ENCODE data around the gene RUNX2.
A peak's percentile ranks its signal among the peaks of the same experiment; 100 is the strongest.

RUNX2 gene

DNA sequence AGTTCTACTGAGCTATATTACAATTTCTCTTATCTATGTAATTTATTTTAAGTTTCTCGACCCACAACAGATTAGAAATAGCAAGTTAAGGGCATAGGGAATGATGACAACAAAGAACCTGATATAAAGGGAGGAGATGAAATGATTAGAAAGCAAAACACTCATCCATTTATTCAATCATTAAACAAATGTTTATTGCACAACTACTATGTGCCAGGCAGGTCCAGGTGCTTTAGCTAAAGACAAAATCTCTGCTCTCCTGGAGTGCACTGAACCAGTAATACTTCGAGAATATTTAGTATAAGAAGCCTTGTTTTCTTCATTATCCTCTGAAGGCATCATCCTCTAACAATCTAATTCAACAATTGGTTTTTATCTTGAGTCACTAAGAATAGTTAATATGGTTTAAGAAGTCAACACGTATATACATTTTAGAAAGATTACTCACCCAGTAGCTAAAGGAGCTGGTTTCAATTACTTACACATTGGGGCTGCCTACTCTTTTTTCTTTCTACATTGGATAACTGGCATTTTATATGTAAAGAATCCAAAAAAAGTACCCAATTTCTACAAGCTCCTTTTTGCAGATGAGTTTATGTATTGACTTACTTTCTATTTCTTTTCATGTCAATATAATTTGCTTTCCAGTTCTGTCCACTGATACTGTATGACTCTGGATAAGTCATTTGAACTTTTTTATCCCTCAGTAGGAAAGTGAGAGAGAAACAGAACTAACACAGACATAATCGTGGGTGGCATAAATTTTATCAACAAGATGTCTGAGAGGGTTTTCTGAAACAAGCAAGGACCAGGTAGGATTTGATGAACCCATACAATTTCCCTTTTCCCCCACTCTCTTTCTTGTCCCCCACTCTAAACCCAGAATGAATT, 375.0 kb downstream of the RUNX2 start:
- FAIRE-seq (no peak), DNase-seq (ENCODE audit: insufficient read length) (no peak)
- TF ChIP-seq POLR2A (IDR thresholded peaks at IDR 0.05; ENCODE audit: low read depth, low read length) (no peak), POLR2AphosphoS5 (IDR thresholded peaks at IDR 0.05; ENCODE audit: low read depth, low read length) (no peak), TAF1 (IDR thresholded peaks at IDR 0.05; ENCODE audit: borderline replicate concordance, low read depth, low read length) (no peak)

DNA sequence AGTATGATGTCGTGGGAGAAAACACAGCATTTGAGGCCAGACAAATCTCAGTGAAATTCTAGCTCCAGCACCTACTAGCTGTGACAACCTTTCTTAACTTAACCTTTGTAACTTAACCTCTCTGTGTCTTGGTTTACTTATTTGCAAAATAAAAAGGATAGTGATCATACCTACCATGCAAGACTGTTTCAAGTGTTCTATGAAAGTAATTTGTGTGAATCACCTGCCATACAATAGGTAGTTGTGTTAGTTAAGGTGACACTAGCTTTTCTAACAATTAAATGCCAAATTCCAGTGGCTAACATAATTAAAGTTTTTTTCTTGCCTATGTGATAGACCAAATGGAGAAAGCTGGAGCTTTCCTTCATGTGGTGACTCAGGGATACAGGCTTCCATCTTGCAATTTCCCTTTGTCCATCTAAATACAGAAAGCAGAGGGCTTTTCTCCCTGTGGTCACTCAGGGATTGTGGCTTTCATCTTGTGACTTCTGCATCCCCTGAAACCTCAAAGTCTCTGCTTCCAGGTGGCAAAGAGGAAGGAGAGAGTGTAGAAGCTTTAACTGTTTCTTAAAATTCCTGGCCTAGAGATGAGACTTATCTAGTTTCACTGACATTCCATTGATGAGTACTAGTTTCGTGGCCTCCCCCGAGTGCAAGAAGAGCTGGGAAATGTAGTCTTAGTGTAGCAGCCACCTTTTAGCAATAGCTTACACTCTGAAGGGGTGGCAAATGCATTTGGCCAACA, 376.1 kb downstream of the RUNX2 start:
- DNase-seq (ENCODE audit: insufficient read length) (no peak), FAIRE-seq (no peak)
- TF ChIP-seq TAF1 (IDR thresholded peaks at IDR 0.05; ENCODE audit: borderline replicate concordance, low read depth, low read length) (no peak), POLR2AphosphoS5 (IDR thresholded peaks at IDR 0.05; ENCODE audit: low read depth, low read length) (no peak), POLR2A (IDR thresholded peaks at IDR 0.05; ENCODE audit: low read depth, low read length) (no peak)

- FAIRE-seq (no peak), DNase-seq (ENCODE audit: insufficient read length) (no peak)
- TF ChIP-seq POLR2A (IDR thresholded peaks at IDR 0.05; ENCODE audit: low read depth, low read length) (no peak), TAF1 (IDR thresholded peaks at IDR 0.05; ENCODE audit: borderline replicate concordance, low read depth, low read length) (no peak), POLR2AphosphoS5 (IDR thresholded peaks at IDR 0.05; ENCODE audit: low read depth, low read length) (no peak)
Measured at GRCh38 chr6:45705137-45705855, 377.2 kb downstream of the RUNX2 start.

DNA sequence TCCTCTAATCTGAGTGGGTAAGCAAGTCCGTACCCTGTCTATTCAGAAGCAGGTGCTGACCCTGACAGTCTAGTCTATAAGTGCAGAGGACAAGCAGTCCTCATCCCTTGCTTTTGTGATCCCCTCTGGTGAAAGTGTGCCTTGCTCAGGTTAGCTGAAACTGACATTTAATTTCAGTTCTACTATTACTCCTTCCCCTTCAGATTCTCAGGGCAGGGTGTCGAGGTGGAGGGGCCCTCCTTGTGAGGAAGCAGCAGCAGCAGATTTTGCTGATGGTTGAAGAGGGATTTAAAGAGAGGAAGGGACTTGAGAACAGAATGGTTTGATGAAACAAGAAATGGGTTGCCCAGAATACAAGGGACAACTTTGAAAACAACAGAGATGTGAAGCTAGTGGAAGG, 378.2 kb downstream of the RUNX2 start:
- FAIRE-seq (no peak), DNase-seq (ENCODE audit: insufficient read length) (no peak)
- TF ChIP-seq POLR2A (IDR thresholded peaks at IDR 0.05; ENCODE audit: low read depth, low read length) (no peak), POLR2AphosphoS5 (IDR thresholded peaks at IDR 0.05; ENCODE audit: low read depth, low read length) (no peak), TAF1 (IDR thresholded peaks at IDR 0.05; ENCODE audit: borderline replicate concordance, low read depth, low read length) (no peak)

DNA sequence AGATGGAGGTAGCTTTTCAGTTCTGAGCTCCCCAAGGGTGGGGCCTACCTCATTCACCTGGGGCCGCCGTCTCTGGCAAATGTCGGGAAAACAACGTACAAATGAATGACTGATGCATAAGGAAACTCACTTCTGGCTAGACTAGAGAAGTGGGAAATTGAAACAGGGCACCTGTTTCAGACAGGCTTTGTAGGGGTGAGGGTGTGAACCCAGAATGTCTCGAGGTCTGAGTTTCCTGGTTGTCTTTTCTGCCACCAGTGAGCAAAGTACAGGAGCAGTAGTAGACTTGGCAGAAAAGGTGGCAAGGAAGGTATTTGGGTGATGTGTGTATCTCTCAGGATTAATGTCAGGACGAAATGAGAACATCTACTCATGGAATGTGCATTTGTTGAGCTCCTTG, 379.0 kb downstream of the RUNX2 start:
- DNase-seq (ENCODE audit: insufficient read length) = no peak
- TF ChIP-seq POLR2AphosphoS5 (IDR thresholded peaks at IDR 0.05; ENCODE audit: low read depth, low read length) (no peak), TAF1 (IDR thresholded peaks at IDR 0.05; ENCODE audit: borderline replicate concordance, low read depth, low read length) (no peak)
- FAIRE-seq = no peak

GRCh38 chr6:45709781-45710220, 381.7 kb downstream of the RUNX2 start:
- FAIRE-seq (no peak), DNase-seq (ENCODE audit: insufficient read length) (no peak)
- TF ChIP-seq POLR2A (IDR thresholded peaks at IDR 0.05; ENCODE audit: low read depth, low read length) (no peak), TAF1 (IDR thresholded peaks at IDR 0.05; ENCODE audit: borderline replicate concordance, low read depth, low read length) (no peak), POLR2AphosphoS5 (IDR thresholded peaks at IDR 0.05; ENCODE audit: low read depth, low read length) (no peak)

GRCh38 chr6:45710304-45710821, 382.2 kb downstream of the RUNX2 start:
- FAIRE-seq (peak; percentile 57), DNase-seq (ENCODE audit: insufficient read length) (peak; percentile 20)
- TF ChIP-seq TAF1 (IDR thresholded peaks at IDR 0.05; ENCODE audit: borderline replicate concordance, low read depth, low read length) (no peak), POLR2AphosphoS5 (IDR thresholded peaks at IDR 0.05; ENCODE audit: low read depth, low read length) (no peak), POLR2A (IDR thresholded peaks at IDR 0.05; ENCODE audit: low read depth, low read length) (no peak)

DNA sequence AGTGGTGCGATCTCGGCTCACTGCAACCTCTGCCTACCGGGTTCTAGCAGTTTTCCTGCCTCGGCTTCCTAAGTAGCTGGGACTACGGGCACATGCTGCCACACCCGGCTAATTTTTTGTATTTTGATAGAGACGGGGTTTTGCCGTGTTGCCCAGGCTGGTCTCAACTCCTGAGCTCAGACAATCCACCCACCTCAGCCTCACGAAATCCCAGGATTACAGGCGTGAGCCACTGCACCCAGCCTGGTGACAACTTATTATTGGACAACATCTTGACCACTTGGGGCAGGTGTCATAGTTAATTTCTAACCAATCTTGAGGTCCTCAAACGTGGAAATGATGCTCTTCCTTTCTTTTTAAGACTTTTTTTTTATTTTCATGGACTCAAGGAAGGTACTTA, 383.9 kb downstream of the RUNX2 start:
- FAIRE-seq = no peak
- no peak for DNase-seq (ENCODE audit: insufficient read length)
- TF ChIP-seq TAF1 (IDR thresholded peaks at IDR 0.05; ENCODE audit: borderline replicate concordance, low read depth, low read length) (no peak), POLR2A (IDR thresholded peaks at IDR 0.05; ENCODE audit: low read depth, low read length) (no peak), POLR2AphosphoS5 (IDR thresholded peaks at IDR 0.05; ENCODE audit: low read depth, low read length) (no peak)

- FAIRE-seq (no peak), DNase-seq (ENCODE audit: insufficient read length) (no peak)
- TF ChIP-seq POLR2A (IDR thresholded peaks at IDR 0.05; ENCODE audit: low read depth, low read length) = no peak
Measured at GRCh38 chr6:45712786-45713185, 384.7 kb downstream of the RUNX2 start.
